T-helper 9 cell (primary cell): ENCODE data around the gene CCR4.
"Not testable (repeated sequence)": the region's sequence is repeated elsewhere in the genome, so short reads cannot be mapped to it uniquely, and the experiment has no call there.

Experiments used
- DNase-seq: peaks from one replicate; pipeline ENCODE4 v3.0.0-alpha.2; 2020

Gene CCR4

DNA sequence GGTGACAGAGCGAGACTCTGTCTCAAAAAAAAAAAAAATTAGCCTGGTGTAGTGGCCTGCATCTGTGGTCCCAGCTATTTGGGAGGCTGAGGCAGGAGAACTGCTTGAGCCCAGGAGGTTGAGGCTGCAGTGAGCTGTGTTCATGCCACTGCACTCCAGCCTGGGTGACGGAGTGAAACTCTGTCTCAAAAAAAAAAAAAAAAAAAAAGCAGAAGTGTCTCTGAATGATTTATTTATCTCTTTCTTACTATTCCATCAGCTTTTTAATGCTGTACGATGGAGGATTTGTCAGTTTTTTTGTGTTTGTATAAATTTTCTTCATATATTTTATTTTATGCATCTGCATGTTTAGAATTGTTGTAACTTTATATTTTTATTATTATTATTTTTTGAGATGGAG lies 33.5 kb downstream of the CCR4 start:
- not testable (repeated sequence) for DNase-seq

DNA sequence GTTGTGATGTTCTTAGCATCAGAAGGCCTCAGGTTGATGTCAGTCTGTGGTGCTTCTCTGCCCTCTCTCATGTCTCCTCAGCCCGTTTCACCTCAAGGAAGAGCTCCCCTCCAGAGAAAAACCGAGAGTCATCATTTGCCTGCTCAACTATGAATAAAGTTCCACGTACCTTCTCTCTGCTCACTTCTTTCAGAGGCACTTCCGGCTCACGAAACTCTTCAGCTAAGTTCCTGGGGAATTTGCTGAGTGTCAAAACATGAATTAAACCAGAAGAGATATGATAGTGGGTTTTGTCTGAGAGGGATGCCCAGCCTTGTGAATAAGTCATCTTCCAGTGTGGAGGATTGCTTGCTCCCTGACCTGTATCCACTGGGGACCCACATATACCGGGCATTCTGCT lies 37.7 kb downstream of the CCR4 start:
- DNase-seq, result no peak

DNA sequence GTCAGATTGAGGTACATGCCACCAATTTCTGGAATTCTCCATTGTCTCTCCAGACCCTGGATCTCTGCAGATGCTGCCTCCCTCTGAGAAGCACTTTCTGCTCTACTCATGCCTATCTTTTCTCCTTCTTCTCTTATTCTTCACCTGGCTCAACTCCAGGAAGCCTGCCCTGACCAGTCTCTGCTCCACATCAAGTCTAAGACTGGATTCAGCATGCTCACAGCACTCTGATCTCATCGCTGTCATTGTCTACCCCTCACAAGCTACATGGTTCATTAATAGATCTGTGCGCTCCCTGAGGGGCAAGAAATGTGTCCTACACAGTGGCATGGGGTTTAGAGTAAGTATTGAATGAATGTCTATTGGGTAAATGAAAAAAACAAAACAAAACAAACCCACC lies 38.7 kb downstream of the CCR4 start:
- DNase-seq, result no peak

DNA sequence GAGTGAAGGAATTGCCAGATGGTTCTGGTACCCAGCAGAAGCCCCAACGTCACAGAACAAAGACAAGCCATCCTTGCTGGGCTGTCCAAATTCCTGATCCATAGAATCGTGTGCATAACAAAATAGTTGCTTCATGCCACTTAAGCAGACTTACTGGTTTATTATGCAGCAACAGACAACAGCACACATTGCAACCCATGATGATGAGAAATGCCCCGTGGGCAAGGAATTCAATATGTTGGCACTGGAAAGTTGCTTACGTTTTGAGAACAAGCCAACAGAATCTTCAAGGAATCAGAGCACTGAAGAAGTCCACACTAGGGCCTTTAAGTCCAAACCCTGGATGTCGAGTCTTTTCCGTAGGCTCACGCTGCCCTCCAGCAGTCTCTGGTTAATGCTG lies 40.3 kb downstream of the CCR4 start:
- no peak for DNase-seq

DNA sequence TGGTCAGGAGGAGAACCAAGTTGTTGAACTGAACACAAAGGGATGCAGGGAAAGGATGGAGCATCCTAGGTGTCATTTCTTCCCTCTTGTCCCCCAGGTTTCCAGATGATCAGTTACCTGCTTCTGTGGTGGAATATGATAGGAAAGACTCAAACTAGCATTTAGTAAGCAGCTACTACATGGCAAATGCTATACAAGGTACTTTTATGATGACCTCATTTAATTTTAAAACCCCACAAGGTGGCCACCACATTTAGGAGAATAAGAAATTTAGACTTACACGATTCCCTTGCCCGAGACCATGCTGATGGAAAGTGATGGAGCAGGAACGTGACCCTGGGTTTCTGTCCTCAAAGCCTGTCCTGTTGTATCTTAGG lies 40.9 kb downstream of the CCR4 start:
- DNase-seq, result no peak

DNA sequence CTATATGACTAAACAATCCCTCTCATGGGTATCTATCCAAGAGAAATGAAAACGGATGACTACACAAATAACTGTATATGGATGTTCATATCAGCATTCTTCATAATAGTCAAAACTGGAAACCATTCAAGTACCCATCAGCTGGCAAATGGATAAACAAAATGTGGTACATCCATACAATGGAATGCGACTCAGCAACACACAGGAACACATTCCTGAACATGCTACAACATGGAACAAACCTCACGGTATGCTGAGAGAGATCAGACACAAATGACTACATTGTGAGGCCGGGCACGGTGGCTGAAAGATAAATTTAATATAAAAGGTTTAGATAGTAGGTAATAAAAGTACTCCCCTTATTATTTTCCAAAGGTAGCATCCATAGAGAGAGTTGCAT lies 42.6 kb downstream of the CCR4 start:
- DNase-seq, result no peak

DNA sequence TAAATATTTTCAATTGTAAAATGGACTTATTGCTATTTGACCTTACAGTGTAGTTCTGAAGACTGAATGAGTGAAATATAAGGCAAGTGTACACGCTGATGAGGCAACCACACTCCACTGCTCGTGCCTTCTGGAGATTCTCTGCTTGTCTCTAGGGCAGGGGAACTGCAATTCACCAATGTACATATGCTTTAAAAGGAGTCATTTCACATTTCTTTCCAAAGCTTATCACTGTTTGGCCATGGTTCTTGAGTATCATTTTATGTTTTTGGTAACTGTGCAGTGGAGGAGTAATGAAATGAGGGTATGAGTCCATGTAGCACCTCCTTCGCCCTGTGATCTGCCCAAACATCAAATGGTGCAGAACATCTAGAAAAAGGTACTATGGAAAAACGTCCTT lies 43.7 kb downstream of the CCR4 start:
- no peak for DNase-seq

DNA sequence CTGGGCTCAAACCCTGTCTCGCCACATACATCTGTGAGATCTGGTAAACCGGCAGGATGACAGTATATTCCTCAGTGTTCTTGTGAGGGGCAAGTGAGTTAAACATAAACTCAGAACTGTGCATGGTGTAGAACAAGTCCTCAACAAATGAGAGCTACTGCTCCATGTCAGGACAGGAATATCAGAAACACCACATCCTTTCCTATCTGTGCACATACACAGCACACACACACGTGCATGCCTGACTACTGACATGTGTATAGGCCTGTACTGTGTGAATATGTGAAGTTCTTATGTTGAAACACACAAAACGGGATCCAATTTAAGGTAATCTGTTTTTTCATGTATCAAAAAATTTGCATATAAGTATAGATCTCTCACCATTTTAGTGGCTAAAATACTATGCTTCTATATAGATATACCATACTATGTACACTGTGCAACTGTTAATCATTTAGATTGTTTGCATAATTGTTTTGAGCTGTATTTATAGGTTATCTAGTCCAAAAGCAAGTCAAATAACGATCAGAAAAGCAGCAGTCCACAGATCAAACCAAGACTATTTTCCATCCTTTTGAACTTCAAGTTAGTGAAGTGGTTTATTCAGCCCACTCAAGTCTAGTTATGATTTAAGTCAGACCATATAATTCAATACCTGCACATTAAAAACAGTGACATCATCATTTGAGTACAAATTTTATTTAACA lies 44.8 kb downstream of the CCR4 start:
- DNase-seq, result no peak

DNA sequence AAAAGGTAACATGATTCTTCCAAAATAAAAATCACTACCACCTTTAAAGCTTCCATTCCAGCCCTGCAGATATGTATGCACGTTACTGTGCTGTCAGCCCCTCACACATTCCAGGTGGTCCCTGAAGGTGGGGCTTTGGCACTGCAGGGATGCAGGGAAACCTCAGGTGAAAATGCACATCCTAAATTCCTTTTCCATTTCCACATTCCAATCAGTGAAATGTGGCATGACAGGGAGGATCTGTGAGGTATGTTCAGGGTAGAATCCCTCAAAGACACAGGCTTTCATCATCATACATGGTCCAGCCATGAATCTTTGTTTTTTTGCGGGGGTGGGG lies 45.3 kb downstream of the CCR4 start:
- DNase-seq, result no peak

DNA sequence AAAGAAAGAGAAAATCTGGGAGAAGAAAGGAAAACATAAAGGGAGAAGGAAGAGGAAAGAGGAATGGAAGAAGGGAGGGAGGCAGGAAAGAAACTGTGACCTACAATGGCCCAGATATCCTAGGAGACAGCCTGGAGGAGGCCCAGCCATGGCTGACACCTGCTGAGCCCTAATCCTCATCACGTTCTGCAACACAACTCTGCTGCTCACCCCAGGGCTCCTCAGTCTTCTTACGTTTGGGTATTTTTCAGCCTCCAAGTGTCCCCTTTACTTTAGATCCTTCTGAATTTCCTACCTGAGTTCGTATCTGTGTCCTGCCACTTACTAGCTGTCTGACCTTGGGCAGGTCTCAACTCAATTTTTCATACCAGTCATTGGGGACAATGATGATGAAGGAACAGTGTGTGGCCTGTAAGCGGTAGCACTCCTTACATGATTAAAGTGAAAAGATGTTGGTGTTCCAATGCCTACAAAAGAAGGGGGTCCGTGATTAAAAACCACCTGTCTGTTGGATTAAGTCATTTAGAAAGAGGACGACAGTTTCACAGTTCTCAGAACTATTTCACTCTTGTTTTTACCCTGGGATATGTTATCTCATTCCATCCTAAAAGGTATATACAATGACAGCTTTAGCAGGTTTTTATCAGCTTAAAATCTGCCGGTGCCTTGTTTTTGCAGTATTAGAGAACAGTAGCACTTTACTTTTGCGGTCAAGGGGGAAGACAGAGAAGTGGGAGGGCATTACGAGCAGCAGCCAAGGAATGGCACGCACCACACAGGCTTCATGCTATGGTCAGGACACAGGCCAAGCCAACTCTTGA lies 47.4 kb downstream of the CCR4 start:
- DNase-seq, result no peak

DNA sequence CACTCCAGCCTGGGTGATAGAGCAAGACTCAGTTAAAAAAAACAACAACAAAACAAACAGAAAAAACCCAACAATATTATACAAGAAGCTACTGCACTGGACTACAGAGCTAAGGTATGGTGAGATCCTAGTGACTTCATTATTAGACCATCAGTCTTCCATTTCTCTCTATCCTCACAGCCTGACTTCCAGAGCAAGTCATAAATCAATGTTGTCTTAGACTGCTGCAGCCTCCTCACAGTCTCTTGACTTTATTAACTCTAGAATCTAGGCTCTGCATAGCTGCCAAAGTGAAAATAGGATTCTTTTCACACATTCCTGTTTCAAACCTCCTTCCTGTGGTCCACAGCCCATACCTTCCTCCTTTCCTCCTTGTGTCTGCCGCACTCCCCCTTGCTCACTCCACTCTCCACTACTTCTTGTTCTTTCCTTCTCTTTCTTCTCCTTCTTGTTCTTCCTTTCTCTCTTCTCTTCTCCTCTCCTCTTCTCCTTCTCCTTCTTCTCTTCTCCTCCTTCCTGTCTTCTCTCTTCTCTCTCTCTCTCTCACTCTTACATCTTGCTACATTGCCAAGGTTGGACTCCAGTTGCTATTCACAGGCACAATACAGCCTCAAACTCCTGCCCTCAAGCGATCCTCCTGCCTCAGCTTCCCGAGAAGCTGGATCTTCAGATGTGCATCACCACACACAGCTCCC lies 49.4 kb downstream of the CCR4 start:
- DNase-seq, result no peak

DNA sequence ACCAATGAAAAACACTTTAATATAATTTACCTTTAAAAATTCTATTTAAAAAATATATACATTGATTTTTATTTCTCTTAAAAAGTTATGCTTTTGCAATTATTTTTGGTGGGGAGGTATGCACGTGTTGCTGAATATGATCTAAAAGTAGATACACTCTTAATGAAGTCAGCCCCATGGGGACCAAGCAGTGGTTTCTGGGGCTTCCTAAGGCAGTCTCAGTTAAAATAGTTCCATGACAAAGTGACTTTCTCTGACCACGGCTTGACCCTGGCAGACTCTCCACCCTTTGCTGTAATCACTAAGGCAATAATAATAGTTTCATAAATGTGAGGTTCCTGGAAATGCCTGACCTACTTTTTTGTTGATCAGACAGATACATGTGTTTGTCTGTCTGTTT lies 50.4 kb downstream of the CCR4 start:
- no peak for DNase-seq

DNA sequence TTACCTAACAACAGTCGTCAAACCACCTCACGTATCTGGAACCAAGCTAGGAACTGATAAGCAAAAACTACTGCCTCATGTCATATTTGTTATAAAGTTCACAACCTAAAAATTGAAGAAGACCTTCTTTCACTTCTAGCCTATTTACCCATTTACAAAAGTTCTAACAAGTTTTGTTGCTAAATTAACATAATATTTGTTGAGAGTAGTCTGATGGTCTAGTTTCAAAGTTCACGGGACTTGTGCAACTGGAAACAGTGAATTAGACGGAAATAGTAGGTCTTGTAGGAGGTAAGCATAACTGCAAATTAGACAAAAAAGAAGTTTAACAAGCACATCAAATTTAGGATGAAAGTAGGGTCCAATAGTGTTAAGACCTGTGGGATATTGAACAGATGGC lies 51.9 kb downstream of the CCR4 start:
- no peak for DNase-seq

DNA sequence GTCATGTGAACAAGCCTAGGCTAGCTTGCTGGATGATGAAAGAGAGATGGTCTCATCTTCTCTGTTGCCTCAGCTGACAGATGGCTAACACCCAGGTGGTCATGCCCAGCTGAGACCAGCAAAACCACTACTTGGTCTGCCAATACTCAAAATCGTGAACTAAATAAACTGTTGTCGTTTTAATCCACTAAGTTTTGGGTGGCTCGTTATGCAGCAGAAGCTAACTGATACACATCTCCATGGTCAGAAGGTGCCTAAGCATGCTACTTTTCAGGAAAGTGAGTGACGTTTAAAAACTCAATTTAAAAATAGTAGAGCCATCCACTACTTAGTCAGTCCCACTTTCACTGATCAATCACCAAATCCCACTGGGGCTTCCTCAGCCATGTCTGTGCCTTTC lies 52.8 kb downstream of the CCR4 start:
- no peak for DNase-seq

DNA sequence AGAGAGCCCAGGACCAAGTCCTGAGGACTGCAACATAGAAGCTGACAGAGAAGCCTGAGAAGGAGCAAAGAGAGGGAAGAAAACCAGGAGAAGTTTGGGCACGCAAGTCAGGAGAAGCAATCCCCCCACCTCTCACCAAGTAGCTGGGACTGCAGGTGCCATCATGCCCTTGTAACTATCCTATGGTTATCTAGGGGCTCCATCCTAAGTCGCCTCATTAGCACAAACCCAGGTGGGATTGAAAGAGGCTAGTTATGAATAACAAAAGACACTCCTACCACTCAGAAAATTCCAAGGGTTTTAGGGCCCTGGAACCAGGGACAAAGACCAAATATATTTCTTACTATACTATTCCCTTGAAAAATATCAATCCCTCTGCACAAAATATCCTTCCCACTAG lies 53.5 kb downstream of the CCR4 start:
- DNase-seq, result no peak
